ENCODE measurements around the gene MRPS26. TPM values are rescaled to one million over a fixed set of nuclear protein-coding genes. Genes with fewer than 3 reads are reported as not detected.

The MRPS26 gene
- total and polyA plus RNA-seq, 2 experiments from 2014 or later, result 133 to 159 TPM

DNA sequence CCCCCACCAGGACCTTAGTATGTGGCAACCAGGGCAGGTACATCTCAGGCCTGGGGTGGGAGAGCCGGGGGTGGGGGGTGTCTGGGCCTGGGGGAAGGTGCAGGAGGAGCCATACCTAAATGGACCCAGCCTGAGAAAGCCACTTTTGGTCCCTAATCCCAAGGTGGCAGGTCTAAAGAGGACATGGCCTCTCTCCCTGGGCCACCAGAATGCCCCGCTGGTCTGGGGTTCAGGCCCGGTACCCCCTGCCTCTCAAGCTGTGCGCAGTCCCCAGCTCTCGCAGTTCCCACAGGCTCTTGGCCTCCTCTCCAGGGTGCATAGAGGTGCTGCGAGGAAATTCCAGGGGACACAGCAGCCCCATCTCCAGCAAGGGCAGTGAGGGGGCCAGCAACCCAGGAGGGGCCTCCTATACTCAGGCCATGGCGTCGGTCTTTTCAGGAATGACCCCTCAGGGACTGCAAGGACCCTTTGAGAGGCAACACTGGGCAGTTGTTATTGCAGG is 39.8 kb downstream of the MRPS26 start:
- Histone ChIP-seq H3K27ac (no peak overlapping the region), H3K4me3 (no peak overlapping the region), H3K4me1 (ENCODE audit: low read depth) (no peaks in the 10 kb centered on the region), H3K36me3 (no peaks in the 10 kb centered on the region), H3K27me3 (peaks cover 50% of the 10 kb centered on the region), H3K9me3 (ENCODE audit: low read depth) (no peaks in the 10 kb centered on the region)
- TF ChIP-seq, protein P1, sequence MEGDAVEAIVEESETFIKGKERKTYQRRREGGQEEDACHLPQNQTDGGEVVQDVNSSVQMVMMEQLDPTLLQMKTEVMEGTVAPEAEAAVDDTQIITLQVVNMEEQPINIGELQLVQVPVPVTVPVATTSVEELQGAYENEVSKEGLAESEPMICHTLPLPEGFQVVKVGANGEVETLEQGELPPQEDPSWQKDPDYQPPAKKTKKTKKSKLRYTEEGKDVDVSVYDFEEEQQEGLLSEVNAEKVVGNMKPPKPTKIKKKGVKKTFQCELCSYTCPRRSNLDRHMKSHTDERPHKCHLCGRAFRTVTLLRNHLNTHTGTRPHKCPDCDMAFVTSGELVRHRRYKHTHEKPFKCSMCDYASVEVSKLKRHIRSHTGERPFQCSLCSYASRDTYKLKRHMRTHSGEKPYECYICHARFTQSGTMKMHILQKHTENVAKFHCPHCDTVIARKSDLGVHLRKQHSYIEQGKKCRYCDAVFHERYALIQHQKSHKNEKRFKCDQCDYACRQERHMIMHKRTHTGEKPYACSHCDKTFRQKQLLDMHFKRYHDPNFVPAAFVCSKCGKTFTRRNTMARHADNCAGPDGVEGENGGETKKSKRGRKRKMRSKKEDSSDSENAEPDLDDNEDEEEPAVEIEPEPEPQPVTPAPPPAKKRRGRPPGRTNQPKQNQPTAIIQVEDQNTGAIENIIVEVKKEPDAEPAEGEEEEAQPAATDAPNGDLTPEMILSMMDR (IDR thresholded peaks at IDR 0.05; ENCODE audit: low read depth, low read length), result no peak
- no peak for DNase-seq (ENCODE audit: low read depth in 1 of 2, low spot score in 1 of 2)

DNA sequence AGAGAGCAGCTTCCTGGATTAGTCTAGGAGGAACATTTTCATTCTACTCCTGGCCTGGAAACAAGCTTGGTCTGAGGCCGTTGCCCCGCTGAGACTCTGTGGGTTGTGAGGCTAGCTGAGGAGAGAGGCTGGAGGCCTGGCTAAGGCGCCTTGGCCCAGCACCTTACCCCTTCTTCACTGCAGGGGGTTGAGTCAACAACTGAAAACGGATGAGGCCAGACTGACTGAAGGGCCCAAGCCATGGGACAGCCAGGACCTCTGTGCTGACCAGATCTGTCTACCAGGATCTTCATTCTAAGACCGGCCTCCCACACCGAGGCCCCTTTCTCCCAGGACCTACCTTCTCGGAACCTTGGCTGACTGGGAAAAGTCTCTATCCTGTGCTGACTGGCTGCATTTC is 42.2 kb downstream of the MRPS26 start:
- Histone ChIP-seq H3K27ac (no peak overlapping the region), H3K9me3 (ENCODE audit: low read depth) (no peaks in the 10 kb centered on the region), H3K36me3 (no peaks in the 10 kb centered on the region), H3K4me3 (no peak overlapping the region), H3K27me3 (peaks cover 42% of the 10 kb centered on the region), H3K4me1 (ENCODE audit: low read depth) (no peaks in the 10 kb centered on the region)
- no peak for DNase-seq (ENCODE audit: low read depth in 1 of 2, low spot score in 1 of 2)
- TF ChIP-seq, protein P1 (IDR thresholded peaks at IDR 0.05; ENCODE audit: low read depth, low read length), result no peak

DNA sequence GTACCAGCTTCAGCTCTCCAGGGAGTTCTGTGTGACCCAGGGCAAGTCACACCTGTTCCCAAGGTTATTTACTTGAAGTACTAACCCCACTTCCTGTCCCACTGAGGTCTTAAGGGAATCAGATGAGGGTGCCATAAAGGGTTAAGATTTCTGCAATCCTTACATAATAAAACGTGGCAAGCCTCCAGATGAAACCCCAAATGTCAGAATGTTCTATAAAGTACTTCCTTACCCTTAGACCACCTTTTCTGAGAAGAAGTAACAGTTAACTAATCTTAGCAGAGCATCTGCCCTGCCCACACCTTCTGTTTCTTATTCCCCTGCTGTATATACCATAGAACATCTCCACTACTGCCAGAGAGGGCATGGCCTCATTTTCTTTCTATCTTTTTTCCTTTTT is 44.7 kb downstream of the MRPS26 start:
- Histone ChIP-seq H3K36me3 (no peaks in the 10 kb centered on the region), H3K4me1 (ENCODE audit: low read depth) (no peaks in the 10 kb centered on the region), H3K27ac (no peak overlapping the region), H3K27me3 (peaks cover 25% of the 10 kb centered on the region), H3K4me3 (no peak overlapping the region), H3K9me3 (ENCODE audit: low read depth) (no peaks in the 10 kb centered on the region)
- DNase-seq (ENCODE audit: low read depth in 1 of 2, low spot score in 1 of 2), result no peak
- TF ChIP-seq, protein P1 (IDR thresholded peaks at IDR 0.05; ENCODE audit: low read depth, low read length), result no peak

DNA sequence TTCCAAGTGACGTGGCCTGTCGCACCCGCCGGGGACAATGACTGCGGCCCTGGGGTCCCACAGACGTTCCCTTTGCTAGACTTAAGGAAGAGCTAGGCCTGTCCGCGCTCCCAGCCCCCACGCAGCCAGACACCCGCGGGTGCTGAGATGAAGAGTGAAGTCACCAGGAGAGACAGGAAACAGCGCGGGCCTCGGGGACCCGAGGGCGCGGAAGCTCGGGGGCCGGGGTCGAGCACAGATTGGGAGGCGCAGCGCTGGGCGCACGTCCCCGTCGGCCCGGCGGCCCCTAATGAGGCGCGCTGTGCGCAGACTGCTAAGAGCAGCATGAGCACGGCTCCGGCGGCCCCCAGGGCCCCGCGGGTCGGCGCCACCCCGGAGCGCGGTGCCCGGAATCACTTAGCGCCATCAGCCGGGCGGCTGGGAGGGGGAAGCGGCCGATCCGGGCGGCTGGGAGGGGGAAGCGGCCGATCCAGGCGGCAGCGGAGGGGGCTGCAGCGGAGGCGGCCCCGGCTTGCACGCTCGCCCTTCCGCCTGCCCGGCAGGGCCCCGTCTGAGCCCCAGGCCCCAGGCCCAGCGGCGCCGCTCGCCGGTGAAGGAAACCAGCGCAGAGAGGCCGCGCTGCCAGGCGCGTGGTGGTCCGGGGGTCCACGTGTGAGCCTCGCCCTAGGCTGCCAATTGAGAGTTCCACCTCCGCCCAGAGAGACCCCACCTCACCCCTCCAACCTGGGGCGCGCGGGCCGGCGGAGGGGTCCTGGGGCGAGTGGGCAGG is 46.9 kb downstream of the MRPS26 start:
- H3K4me1 ChIP-seq (ENCODE audit: low read depth), result no peaks in the 10 kb centered on the region
- peak in 1 of 2 donors; percentile 54 for DNase-seq (ENCODE audit: low read depth in 1 of 2, low spot score in 1 of 2)
- peaks cover 25% of the 10 kb centered on the region for H3K27me3 ChIP-seq
- no peaks in the 10 kb centered on the region for H3K9me3 ChIP-seq (ENCODE audit: low read depth)
- H3K27ac ChIP-seq, result no peak overlapping the region
- TF ChIP-seq, protein P1 (IDR thresholded peaks at IDR 0.05; ENCODE audit: low read depth, low read length), result no peak
- no peak overlapping the region for H3K4me3 ChIP-seq
- H3K36me3 ChIP-seq, result no peaks in the 10 kb centered on the region

DNA sequence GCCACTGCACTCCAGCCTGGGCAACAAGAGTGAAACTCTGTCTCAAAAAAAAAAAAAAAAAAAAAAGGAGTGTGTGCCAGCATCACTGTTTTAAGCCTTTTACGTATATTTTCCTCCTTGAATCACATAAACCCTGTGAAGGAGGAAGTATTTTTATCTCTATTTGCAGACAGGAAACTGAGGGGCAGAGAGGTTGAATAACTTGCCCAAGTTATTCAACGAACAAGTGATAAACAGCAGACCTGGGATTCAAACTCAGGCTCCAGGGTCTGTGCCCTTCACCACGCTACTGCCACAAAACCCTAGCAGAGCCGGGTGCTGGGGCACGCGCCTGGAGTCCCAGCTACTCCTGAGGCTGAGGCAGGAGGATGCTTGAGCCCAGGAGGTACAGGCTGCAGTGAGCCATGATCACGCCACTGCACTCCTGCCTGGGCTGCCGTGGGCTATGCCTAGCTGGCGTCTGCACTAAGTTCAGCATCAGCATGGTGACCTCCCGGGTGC is 48.1 kb downstream of the MRPS26 start:
- Histone ChIP-seq H3K27me3 (peaks cover 25% of the 10 kb centered on the region), H3K9me3 (ENCODE audit: low read depth) (no peaks in the 10 kb centered on the region), H3K4me1 (ENCODE audit: low read depth) (peaks cover 5% of the 10 kb centered on the region), H3K36me3 (no peaks in the 10 kb centered on the region), H3K27ac (no peak overlapping the region), H3K4me3 (no peak overlapping the region)
- no peak for DNase-seq (ENCODE audit: low read depth in 1 of 2, low spot score in 1 of 2)
- TF ChIP-seq, protein P1 (IDR thresholded peaks at IDR 0.05; ENCODE audit: low read depth, low read length), result no peak

All from cardiac muscle cell (in vitro differentiated cells and primary cell).